Keratinocyte (primary cell): ENCODE data around the gene ATP6V0A4. TPM values are rescaled to one million over a fixed set of nuclear protein-coding genes. Genes with fewer than 3 reads are reported as not detected.

Source experiments
- DNase-seq: peaks from one replicate; pipeline ENCODE4 v3.0.0-alpha.2; 2011; ENCODE audit warnings: low read depth, missing footprints, low spot score
- FAIRE-seq: peaks from 2 replicates; lab custom pipeline; 2011; peaks lifted over from hg19 to GRCh38; lab: Jason Lieb, UNC
- H2AFZ ChIP-seq: 2 replicates; pipeline ENCODE4 v1.6.0; 2012; ENCODE audit warnings: low read length, control low read depth, inconsistent platforms; ENCODE audit not compliant: control insufficient read depth
- H3K27ac ChIP-seq: 2 replicates; pipeline ENCODE4 v1.5.1; 2011; ENCODE audit warnings: low read length; ENCODE audit not compliant: control insufficient read depth, insufficient read depth
- H3K27me3 ChIP-seq: 3 replicates; pipeline ENCODE4 v1.6.0; 2011; ENCODE audit warnings: low read length; ENCODE audit not compliant: control insufficient read depth, insufficient read depth; ENCODE audit errors: extremely low read depth
- H3K36me3 ChIP-seq, 2 experiments: 2 replicates in 1 of 2; 3 replicates in 1 of 2; pipeline ENCODE4 v1.5.1; 2011; ENCODE audit warnings: low read length in 2 of 2, mild to moderate bottlenecking in 1 of 2; ENCODE audit not compliant: control insufficient read depth in 2 of 2, insufficient read depth in 2 of 2; ENCODE audit errors: extremely low read depth in 1 of 2
- H3K4me1 ChIP-seq: 3 replicates; pipeline ENCODE4 v1.5.1; 2011; ENCODE audit warnings: low read length; ENCODE audit not compliant: control insufficient read depth, insufficient read depth; ENCODE audit errors: extremely low read depth
- H3K4me2 ChIP-seq: 3 replicates; pipeline ENCODE4 v1.6.0; 2011; ENCODE audit warnings: low read depth, low read length; ENCODE audit not compliant: control insufficient read depth, insufficient read depth; ENCODE audit errors: extremely low read depth
- H3K4me3 ChIP-seq, 3 experiments: fragments of 200-600 bp in 1 of 3; sonication (generic) in 1 of 3; 2 replicates in 2 of 3; 3 replicates in 1 of 3; pipeline ENCODE4 v1.5.1; 2011 to 2016; ENCODE audit warnings: low read length in 3 of 3, mild to moderate bottlenecking in 3 of 3, control low read depth in 2 of 3, inconsistent platforms in 1 of 3, low read depth in 1 of 3, mixed read lengths in 1 of 3, mixed run types in 1 of 3, moderate library complexity in 1 of 3; ENCODE audit not compliant: control insufficient read depth in 2 of 3, insufficient read depth in 2 of 3; ENCODE audit errors: extremely low read depth in 1 of 3
- H3K79me2 ChIP-seq: 2 replicates; pipeline ENCODE4 v1.6.0; 2012; ENCODE audit warnings: low read length; ENCODE audit not compliant: control insufficient read depth, insufficient read depth
- H3K9ac ChIP-seq: 3 replicates; pipeline ENCODE4 v1.6.0; 2011; ENCODE audit warnings: low read length; ENCODE audit not compliant: control insufficient read depth, insufficient read depth; ENCODE audit errors: extremely low read depth
- H3K9me1 ChIP-seq: 3 replicates; pipeline ENCODE4 v1.6.0; 2011; ENCODE audit warnings: low read length; ENCODE audit not compliant: control insufficient read depth, insufficient read depth; ENCODE audit errors: extremely low read depth
- H3K9me3 ChIP-seq: 2 replicates; pipeline ENCODE4 v1.5.1; 2012; ENCODE audit warnings: low read depth, low read length; ENCODE audit not compliant: control insufficient read depth
- H4K20me1 ChIP-seq: 3 replicates; pipeline ENCODE4 v1.6.0; 2011; ENCODE audit warnings: low read length; ENCODE audit not compliant: control insufficient read depth, insufficient read depth; ENCODE audit errors: extremely low read depth
- CTCF ChIP-seq, 3 experiments: IDR thresholded peaks in 1 of 3; conservative IDR thresholded peaks in 1 of 3; optimal IDR thresholded peaks in 1 of 3; 2 replicates in 2 of 3; 3 replicates in 1 of 3; pipeline versions ENCODE3 to v1.5.1; 2011; ENCODE audit warnings: low read length in 3 of 3, mild to moderate bottlenecking in 3 of 3, moderate library complexity in 2 of 3, control low read depth in 1 of 3, inconsistent platforms in 1 of 3; ENCODE audit not compliant: insufficient read depth in 2 of 3; ENCODE audit errors: extremely low read depth in 1 of 3
- EZH2 ChIP-seq: IDR thresholded peaks from one replicate; pipeline ENCODE4 v1.6.1; 2012; ENCODE audit warnings: inconsistent platforms, mild to moderate bottlenecking, low read length, moderate library complexity
- dilution Hi-C: fragments of 300-500 bp; cut with MboI; formaldehyde crosslinking; loops from one replicate; pipeline ENCODE4 v1.7.0; 2020; ENCODE audit warnings: low sequenced_read_pairs; ENCODE audit not compliant: extremely low pct_ligation_motif_present
- polyA plus RNA-seq, 5 experiments: library from polyadenylated mRNA; depleted of rRNA in 3 of 5; stranded (reverse) in 3 of 5; stranded (forward) in 1 of 5; unstranded in 1 of 5; fragments of >200 nt; gene quantifications; 1 replicate in 1 of 5; 2 replicates in 3 of 5; 3 replicates in 1 of 5; pipeline versions ENCODE4 v1.2.1 to v1.2.3, GENCODE V29; 2011 to 2012; ENCODE audit warnings: missing spikeins in 2 of 5, low read depth in 1 of 5, low replicate concordance in 1 of 5

The ATP6V0A4 gene
- polyA plus RNA-seq, 1 donor (not counting 4 experiments of a cell fraction or from before 2014, with no cell fraction given): 0.34 TPM

- Histone ChIP-seq H3K27me3 (no peaks in the 10 kb centered on the region), H3K27ac (no peak overlapping the region), H3K9ac (no peak overlapping the region), H4K20me1 (no peaks in the 10 kb centered on the region), H2AFZ (no peak overlapping the region), H3K36me3 (no peaks in the 10 kb centered on the region), H3K9me3 (no peaks in the 10 kb centered on the region), H3K4me2 (no peak overlapping the region), H3K4me1 (no peaks in the 10 kb centered on the region), H3K9me1 (no peaks in the 10 kb centered on the region), H3K4me3 (no peak overlapping the region), H3K79me2 (no peaks in the 10 kb centered on the region)
- dilution Hi-C loops: no loop called here
- TF ChIP-seq CTCF (optimal IDR thresholded peaks at IDR 0.05 in 1 of 3, IDR thresholded peaks at IDR 0.05 in 1 of 3, conservative IDR thresholded peaks at IDR 0.05 in 1 of 3; ENCODE audit: extremely low read depth in 1 of 3, insufficient read depth in 2 of 3, low read length in 3 of 3): no peak
- no peak for TF ChIP-seq EZH2
- DNase-seq (no peak), FAIRE-seq (no peak)
Measured at GRCh38 chr7:138668229-138668596, 129.8 kb downstream of the ATP6V0A4 start.

GRCh38 chr7:138667535-138668228 lies 130.3 kb downstream of the ATP6V0A4 start:
- Histone ChIP-seq H3K9ac (no peak overlapping the region), H3K36me3 (no peaks in the 10 kb centered on the region), H3K4me1 (no peaks in the 10 kb centered on the region), H3K79me2 (no peaks in the 10 kb centered on the region), H3K4me3 (no peak overlapping the region), H3K27ac (no peak overlapping the region), H4K20me1 (no peaks in the 10 kb centered on the region), H2AFZ (no peak overlapping the region), H3K9me3 (no peaks in the 10 kb centered on the region), H3K27me3 (no peaks in the 10 kb centered on the region), H3K9me1 (no peaks in the 10 kb centered on the region), H3K4me2 (no peak overlapping the region)
- dilution Hi-C loops: no loop called here
- DNase-seq: no peak
- TF ChIP-seq EZH2 (no peak), CTCF (optimal IDR thresholded peaks at IDR 0.05 in 1 of 3, IDR thresholded peaks at IDR 0.05 in 1 of 3, conservative IDR thresholded peaks at IDR 0.05 in 1 of 3; ENCODE audit: extremely low read depth in 1 of 3, insufficient read depth in 2 of 3, low read length in 3 of 3) (no peak)
- no peak for FAIRE-seq
